HG03139 (cell line): Measurements from ENCODE around the gene TMUB1.

ENCODE experiments used
- ATAC-seq: cut with Tn5 transposase; IDR thresholded peaks from one replicate; pipeline ENCODE4 v1.9.1; 2021; ENCODE audit not compliant: unreplicated experiment

Gene TMUB1

DNA sequence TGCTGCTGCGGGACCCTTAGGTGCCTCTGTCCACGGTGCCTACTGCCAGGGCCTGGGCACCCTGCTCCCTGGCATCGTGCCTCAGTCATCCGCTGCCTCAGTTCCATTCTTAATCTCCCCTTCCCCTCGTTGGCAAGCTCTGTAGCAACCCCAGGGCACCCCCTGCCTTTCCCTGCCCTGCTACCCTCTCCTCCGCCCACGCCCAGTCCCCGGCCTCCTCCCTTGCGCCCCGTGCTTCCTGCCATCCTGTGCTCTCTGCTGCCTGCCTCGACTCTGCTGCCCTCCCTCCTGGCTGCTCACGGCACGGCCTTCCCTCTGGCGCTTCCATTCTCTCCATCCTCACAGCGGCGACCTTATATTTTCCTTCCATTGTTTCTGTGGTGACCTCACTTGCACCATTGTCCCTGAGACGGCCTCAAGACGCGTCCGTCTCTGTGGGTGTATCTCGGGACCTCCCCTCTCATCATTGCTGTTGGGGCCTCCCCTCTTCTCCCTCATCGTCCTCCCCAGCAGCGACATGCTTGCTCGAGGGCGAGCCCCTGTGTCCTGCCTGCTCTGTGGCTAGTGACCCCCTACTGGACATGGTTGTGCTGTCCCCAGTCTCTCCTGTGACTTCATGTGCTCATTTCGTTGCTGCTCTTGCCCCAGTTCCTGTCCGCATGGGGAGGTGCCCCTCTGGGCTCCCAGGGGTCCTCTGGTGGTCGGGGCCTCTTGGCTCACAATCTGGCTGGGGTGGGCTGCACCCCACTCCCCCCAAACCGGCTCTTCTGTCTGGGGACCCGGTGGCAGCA lies 38.3 kb upstream of the TMUB1 start:
- ATAC-seq, result no peak

DNA sequence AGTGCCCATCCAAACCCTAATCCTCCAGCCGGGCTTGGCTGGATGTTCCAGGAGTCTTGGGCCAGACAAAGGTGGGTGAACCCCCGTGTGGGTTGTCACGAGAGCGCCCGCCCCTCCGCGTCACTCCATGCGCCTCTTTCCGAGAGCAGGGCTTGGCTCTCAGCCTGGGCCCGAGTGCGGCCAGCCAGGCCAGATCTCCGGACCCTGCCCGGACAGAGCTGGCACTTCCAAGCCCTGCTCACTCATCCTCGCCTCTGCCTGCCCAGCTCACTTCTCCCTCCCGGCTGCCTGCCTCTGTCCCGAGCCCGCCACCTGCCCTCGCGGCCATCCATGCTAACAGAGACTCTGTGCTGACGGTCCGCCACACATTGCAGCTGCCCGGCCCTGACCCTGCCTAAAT lies 37.6 kb upstream of the TMUB1 start:
- no peak for ATAC-seq

DNA sequence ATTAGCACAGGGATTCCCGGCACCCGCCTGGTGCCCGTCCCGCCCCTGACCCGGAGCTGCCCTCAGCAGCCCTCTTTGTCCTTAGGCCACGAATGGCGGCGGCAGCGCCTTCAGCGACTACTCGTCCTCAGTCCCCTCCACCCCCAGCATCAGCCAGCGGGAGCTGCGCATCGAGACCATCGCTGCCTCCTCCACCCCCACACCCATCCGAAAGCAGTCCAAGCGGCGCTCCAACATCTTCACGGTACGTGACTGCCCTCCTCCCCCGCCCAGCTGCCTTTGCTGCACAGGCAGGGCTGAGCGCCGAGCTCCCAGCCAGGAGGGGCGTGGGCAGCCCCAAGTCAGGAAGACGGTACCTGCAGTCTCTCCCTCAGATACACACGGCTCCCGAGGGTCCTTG lies 36.6 kb upstream of the TMUB1 start:
- ATAC-seq, result no peak

DNA sequence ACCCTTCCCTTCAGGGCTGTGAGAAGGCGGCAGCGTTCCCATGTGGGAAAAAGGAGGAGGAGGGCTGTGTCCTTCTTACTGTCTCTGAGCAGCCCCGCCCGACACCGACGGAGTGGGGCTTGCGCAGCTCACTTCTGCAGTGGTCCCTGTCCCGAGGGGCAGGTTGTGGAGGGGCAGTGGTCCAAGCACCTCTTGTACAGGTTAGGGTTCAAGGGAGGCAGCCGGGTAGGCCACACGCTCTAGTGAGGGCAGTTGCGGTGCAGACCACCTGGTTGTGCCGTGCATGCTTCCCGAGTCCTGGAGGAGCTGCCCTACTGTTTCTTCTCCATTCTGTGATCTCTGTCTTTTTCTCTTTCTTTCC lies 35.7 kb upstream of the TMUB1 start:
- no peak for ATAC-seq

DNA sequence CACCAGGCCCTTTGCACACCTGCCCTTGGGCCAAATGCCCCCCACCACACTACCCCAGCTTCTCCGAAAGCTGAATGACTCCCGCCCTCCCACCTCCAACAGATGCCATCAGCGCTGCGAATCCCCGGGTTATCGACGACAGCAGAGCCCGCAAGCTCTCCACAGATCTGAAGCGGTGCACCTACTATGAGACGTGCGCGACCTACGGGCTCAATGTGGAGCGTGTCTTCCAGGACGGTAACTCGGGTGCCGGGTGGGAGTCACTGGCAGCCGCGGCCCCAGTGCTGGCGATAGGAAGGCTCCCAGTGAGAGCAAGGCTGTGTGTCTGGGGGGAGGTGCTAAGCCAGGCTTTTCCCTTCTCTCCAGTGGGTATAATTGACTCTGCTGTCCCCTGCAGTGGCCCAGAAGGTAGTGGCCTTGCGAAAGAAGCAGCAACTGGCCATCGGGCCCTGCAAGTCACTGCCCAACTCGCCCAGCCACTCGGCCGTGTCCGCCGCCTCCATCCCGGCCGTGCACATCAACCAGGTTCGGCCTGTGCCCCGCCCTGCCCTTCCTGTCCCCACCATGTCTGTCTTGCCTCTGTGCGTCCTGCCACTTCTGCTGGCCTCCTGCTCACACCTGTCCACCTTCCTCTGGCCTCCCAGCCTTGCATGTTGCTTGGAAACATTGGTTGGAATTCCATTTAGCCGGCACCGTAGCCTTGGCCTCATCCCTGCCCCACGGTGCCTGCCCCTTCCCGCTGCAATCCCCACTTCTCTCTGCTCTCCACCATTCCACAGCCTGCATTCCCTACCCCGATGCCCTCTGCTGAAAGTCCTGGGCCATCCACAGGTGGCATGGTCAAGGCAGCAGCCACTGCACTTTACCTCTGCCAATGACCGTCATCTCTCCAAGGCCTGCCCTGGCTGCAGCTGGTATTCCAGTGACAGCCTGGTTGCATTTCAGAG lies 35.1 kb upstream of the TMUB1 start:
- ATAC-seq, result no peak

DNA sequence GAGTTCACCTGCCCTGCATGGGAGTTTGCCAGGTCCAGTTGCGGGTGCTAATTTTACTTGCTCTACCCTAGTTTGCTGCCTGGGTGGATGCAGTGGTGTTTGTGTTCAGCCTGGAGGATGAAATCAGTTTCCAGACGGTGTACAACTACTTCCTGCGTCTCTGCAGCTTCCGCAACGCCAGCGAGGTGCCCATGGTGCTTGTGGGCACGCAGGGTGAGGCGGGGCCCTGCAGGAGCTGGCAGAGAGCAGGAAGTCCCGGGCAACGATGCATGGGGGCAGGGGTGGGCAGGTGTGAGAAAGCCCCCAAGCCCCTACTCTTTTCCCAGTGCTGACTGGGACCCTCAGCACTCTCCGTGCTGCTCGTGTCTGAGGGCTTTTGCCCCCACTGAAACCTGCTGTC lies 34.3 kb upstream of the TMUB1 start:
- ATAC-seq, result no peak

DNA sequence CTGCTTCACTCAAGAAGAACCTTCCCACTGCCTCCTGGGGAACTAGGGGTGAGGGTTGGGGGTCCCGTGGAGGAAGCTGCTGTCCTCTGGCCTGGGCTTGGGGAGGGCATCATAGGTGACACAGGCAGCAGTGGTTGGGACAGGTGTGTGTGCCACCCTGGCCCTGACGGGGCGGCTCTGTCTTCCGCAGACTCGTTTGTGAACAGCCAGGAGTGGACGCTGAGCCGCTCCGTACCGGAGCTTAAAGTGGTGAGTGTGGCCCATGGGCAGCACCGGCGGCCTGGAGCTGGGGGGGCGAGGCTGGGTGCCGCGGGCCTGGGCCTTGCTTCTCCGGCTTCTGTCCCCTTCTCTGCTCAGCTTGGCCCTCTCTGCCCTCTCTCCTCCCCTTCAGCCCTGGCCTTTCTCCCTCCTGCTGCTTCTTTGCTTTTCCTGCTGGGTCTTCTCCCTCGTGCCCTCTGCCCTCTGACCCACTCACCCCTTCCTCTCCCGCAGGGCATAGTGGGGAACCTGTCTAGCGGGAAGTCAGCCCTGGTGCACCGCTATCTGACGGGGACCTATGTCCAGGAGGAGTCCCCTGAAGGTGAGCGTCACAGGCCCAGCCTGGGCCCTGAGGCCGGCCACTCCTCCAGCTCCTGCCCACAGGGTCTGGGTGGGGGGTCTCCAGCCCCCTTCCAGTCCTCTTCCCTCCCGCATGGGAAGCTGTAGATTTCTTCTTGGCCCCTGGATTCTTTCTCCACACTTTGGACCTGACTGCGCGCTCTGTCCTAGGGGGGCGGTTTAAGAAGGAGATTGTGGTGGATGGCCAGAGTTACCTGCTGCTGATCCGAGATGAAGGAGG lies 33.5 kb upstream of the TMUB1 start:
- no peak for ATAC-seq

DNA sequence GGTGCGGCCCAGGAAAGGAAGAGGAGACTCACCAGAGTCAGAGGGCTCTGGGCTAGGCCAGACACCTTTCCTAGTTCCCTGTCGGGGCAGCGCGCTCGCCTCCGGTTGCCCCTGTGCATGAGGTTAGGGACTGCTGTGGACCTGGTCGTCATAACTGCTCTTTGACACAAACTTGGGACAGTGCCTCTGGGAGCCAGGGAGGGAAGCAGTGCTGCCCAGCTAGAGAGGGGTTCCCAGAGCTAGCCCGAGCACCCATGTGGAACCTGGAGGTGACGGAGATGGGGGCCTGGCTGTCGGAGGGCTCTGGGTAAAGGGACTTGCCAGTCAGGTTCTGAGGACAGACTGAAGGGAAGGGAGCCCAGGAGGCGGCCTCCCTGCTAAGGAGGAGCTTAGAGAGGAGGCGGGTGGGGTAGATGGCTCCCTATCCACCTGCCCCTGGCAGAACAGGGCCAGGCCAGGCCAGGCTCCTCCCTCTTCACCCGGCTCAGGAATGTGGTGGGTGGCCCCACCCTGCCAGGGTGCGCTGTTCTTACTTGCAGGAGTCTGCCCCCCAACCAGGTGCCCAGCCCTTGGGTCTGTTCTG lies 32.6 kb upstream of the TMUB1 start:
- no peak for ATAC-seq

DNA sequence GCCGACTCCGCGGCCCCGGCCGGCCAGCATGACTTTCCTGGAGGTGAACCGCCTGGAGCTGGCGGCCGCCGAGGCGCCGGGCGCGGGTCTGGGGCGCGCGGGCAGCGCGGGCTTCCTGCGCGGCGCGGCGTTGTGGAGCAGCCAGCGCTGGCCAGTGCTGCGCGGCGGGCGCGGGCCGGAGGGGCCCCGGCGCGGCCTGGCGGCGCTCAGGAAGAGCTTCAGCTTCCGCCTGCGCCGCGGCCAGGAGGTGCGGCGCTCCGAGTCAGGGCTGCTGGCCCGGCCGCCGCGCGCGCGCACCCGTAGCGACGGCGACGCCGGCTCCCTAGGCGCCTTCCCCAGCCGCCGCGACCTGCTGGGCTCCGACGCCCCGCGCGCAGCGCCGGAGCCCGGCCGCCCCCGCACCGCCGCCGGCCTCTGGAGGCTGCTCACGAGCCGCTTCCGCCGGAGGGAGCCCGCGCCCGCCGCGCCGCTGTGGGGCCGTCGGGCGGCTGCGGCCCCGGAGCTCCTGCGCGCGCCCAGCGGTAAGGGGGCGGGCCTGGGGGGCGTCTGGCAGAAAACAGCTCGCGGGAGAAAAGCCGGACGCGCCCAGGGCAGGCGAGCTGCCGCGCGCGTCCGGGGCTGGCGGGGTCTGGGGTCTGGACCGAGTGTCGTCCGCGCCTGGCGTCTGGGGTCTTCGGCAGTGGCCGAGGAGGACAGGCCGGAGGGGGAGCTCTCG lies 32.0 kb upstream of the TMUB1 start:
- ATAC-seq, result no peak

DNA sequence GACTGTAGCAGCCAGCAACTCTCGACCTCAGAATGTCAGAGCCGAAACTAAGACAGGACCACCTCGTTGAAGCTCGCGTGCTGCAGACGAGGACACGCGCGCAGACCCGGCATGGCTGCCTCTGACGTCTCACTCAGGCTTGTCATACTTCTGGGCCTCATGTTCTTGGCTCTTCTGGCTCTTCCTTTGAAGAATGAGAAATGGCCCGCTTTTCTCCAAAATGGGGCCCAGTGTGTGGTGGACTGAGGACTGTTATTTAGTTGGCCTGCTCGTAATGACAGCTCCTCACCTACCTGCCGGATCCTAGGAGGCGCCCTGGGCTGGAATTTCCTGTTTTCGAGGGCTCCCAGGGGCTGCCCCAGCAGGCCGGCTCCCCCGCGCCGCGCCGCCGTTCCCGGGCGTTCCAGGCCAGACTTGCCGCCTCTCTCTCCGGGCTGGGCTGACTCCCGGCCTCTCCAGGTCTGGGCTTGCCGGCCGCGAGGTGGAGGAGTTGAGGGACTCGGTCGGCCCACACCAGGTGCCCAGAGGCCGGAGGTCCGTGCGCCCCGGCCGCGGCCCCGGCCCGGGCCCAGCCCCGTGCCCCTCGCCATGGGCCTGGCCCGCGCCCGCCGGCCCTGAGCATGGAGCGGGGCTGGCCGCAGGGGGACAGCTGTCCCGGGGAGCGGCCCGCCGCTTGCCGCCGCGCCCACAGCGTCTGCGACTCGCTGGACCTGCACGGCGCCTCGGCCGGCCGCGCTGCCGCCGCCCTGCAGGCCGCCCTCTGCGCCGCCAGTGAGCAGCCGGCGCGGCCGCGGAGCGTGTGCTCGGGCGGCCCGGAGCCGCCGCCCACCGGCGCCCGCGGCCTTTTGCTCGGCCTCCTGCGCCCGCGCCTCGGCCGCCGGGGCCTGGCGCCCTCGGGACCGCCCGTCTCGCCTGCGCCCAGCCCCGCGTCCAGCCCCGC lies 31.1 kb upstream of the TMUB1 start:
- ATAC-seq, result no peak

DNA sequence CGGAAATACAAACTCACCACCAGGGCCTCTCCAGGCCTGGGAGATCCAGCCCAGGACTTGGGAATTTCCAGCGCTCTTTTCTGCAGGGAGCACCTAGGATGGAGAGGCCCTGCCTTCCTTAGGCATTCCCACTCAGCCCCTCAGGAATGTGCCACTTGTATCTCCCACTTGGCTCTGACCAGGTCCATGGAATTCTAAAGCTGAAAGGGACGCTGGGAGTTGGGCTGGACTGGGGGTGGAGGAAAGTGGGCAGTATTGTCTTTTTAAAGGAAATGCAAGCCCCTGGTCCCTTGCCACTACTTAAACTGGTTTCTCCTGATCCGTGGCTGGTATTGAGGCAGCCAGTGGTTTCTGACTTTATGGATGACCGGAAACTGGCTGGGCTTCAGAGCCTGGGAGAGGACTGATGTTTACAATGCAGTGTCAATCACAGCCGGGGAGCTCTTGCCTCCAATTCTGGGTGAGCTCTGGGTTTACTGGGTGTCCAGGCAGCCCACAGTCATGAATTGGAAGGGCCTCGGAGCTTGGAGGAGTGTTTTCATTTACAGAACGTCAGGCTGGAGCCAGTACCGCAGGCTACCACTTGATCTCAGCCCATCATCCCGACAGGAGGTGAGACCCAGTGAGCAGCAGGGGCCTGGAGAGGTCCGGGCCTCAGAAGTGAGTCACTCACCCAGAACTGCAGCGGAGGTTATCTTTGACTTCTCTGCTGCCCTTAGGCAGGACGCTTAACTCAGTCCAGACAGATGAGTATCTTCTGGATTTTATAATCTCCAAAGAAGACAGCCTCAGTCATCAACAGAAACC lies 30.3 kb upstream of the TMUB1 start:
- no peak for ATAC-seq

DNA sequence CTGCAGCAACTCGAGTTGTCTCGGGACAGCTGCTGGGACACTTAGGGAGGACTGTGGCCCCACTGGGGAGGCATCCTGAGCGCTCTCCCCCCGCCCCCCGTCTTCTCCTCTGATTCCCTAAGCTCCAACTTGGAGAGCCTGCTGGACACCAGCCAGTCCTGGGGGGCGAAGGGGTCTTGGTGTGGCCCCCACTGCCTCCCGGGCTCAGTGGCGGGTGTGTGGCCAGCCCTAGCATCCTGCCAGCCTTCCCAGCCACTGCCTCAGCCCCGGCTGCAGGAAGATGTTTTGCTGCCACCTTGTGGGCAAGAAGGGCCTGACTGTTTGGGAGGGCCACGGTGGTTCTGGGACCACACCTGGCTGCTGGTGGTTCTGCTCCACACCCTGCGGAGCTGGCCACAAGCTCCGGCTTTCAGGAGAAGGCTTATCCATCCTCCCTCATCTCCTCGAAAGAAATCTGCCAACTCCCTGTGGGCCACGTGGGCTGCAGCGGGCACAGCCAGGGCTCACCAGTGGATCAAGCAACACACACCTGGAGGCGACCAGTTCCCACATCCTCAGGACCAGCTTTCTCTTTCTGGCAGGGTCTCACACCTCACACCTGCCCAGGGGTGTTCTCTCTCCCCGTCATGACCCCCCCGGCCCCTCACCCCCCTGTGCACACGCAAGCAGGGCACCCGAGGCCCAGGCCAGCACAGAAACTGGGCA lies 27.8 kb upstream of the TMUB1 start:
- no peak for ATAC-seq

DNA sequence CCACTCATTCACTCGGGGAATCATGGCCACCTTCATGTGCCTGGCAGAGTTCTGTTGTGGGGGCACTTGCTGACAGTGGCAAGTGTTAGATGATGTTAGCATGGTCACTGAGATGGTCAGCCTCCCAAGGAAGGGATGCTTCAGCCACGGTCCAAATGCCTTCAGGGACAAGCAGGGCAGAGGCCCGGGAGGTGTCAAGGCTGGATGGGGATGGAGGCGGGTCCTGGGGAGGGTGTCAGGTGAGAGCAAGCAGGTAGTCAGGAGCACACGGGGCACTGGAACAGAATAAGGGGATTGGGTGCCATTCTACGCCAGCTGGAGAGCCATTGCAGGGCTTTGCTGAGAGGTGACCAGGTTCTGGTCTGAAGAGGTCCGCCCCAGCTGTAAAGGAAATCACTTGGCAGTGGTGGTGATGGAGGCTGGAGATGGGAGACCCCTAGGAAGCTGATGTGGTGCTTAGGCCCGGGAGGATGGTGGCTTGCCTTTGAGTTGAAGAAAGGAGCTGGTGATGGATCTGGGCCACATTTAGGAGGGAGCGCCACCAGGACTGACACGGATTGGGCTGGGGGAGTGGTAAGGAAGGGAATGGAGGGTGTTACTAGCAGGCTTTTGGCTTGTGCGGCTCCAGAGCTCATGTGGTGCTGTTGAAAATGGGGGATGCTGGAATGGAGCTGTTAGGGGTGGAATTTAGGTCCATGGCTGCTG lies 27.1 kb upstream of the TMUB1 start:
- no peak for ATAC-seq

DNA sequence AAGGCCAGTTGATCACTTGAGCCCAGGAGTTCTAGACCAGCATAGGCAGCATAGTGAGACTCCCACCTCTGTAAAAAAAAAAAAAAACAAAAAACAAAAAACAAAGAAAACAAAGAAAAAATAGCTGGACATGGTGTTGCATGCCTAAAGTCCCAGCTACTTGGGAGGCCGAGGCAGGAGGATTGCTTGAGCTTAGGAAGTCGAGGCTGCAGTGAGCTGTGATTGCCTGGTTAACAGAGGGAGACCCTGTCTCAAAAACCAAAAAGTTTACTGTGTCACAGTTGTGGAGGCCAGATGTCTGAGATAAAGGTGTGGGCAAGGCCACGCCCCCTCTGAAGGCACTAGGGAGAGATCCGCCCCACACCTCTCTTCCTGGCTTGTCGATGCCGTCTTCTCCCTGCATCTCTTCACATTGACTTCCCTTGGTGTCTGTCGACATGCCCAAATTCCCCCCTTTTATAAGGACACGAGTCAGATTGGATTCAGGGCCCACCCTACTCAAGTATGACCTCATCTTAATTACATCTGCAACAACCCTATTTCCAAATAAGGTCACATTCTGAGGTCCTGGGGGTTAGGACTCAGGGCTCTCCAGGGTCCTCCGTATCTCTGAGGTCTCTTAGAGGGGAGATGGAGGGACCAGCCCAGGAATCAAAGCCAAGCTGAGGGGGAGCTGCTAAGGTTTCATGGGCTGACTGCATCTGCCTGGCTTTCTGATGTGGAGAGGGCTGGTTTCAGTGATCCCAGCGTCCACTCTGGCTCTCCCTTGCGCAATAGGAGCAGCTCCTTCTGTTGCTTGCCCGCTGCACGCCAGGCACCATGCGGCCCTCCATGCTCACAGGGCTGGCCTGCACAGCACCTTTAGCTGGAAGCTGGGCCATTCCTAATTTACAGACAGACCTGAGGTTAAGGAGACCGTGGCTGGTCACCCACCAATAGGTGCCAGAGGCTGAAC lies 26.1 kb upstream of the TMUB1 start:
- no peak for ATAC-seq

DNA sequence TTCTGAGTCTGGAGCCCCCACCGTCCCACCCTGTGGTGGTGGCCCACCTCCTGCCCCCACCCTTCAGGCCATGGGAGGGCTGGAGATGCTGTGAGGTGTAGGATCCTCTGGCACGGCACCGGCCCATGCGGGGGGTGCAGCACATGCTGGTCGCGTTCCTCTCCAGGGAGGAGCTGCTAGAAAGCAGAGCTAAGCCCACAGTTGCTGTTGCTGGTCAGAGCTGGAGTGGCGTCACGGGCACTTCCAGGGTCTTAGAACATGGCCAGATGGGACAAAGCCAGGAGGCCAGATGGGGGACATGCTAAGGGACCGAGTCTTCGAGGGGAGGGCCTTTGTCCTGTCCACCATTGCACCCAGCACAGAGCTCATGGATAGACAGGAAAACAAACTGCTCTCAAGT lies 24.6 kb upstream of the TMUB1 start:
- ATAC-seq, result no peak
